Natural killer cell treated with Interleukin-12 subunit alpha and Interleukin-12 subunit beta and Interleukin-15 and Interleukin-18, amount 100 ng/mL, for 72 hours (primary cell): ENCODE measurements around the gene PCGF2. TPM values are rescaled to one million over a fixed set of nuclear protein-coding genes. Genes with fewer than 3 reads are reported as not detected.

Source experiments
- ATAC-seq, 2 donors: fragments of 150-1000 bp; cut with Tn5 transposase in 1 of 2; sonication (Bioruptor Pico), chemical (Tn5 transposase) in 1 of 2; 2 replicates each; pipeline ENCODE4 v1.10.0; 2021
- DNase-seq: peaks from one replicate; pipeline ENCODE4 v3.0.0; 2022; ENCODE audit warnings: low spot score
- H3K27ac Mint-ChIP-seq, 2 donors: 1 replicate in 1 of 2; 2 replicates in 1 of 2; pipeline ENCODE4 v1.8.0; 2022; ENCODE audit warnings: mixed read lengths in 2 of 2, mild to moderate bottlenecking in 1 of 2, moderate library complexity in 1 of 2
- H3K27me3 Mint-ChIP-seq, 2 donors: 1 replicate in 1 of 2; 2 replicates in 1 of 2; pipeline ENCODE4 v1.8.0; 2022; ENCODE audit warnings: mixed read lengths in 2 of 2
- H3K36me3 Mint-ChIP-seq: one replicate; pipeline ENCODE4 v1.8.0; 2022; ENCODE audit warnings: mixed read lengths
- H3K4me1 Mint-ChIP-seq, 2 donors: 1 replicate in 1 of 2; 2 replicates in 1 of 2; pipeline ENCODE4 v1.8.0; 2022; ENCODE audit warnings: low read depth in 2 of 2, mixed read lengths in 2 of 2, mild to moderate bottlenecking in 1 of 2
- H3K4me3 Mint-ChIP-seq: one replicate; pipeline ENCODE4 v1.8.0; 2022; ENCODE audit warnings: mixed read lengths
- H3K9me3 Mint-ChIP-seq: 2 replicates; pipeline ENCODE4 v1.8.0; 2022; ENCODE audit warnings: mixed read lengths
- total RNA-seq, 2 donors: library from RNA; stranded (reverse); gene quantifications; one replicate each; pipeline ENCODE4 v1.2.3, GENCODE V29; 2022

PCGF2 gene
- total RNA-seq, 2 donors from 2014 or later: not detected

GRCh38 chr17:38738007-38738662 lies 10.0 kb downstream of the PCGF2 start:
- H3K4me3 Mint-ChIP-seq: no peak overlapping the region
- no peaks in the 10 kb centered on the region for H3K9me3 Mint-ChIP-seq
- H3K27me3 Mint-ChIP-seq: no peaks in the 10 kb centered on the region
- H3K36me3 Mint-ChIP-seq: no peaks in the 10 kb centered on the region
- ATAC-seq (no peak), DNase-seq (no peak)
- no peak overlapping the region for H3K27ac Mint-ChIP-seq
- peaks cover 20 to 22% of the 10 kb centered on the region in 2 donors for H3K4me1 Mint-ChIP-seq

- peak overlapping the region in 1 of 2 donors; percentile 41 for H3K27ac Mint-ChIP-seq
- peak; percentile 31 to 41 for ATAC-seq
- no peaks in the 10 kb centered on the region for H3K27me3 Mint-ChIP-seq
- H3K36me3 Mint-ChIP-seq: no peaks in the 10 kb centered on the region
- H3K9me3 Mint-ChIP-seq: no peaks in the 10 kb centered on the region
- H3K4me1 Mint-ChIP-seq: peaks cover 41 to 42% of the 10 kb centered on the region in 2 donors
- DNase-seq: peak; percentile 80
- no peak overlapping the region for H3K4me3 Mint-ChIP-seq
Observed at GRCh38 chr17:38735161-38735997, 12.8 kb downstream of the PCGF2 start.

- Mint-ChIP-seq H3K4me3 (no peak overlapping the region), H3K9me3 (no peaks in the 10 kb centered on the region), H3K27ac (peak overlapping the region; percentile 37 to 64), H3K27me3 (no peaks in the 10 kb centered on the region), H3K36me3 (no peaks in the 10 kb centered on the region), H3K4me1 (peaks cover 45 to 47% of the 10 kb centered on the region in 2 donors)
- no peak for DNase-seq
- no peak for ATAC-seq
Observed at GRCh38 chr17:38733982-38734973, 13.9 kb downstream of the PCGF2 start.

GRCh38 chr17:38733282-38733981 lies 14.7 kb downstream of the PCGF2 start:
- no peaks in the 10 kb centered on the region for H3K9me3 Mint-ChIP-seq
- no peaks in the 10 kb centered on the region for H3K27me3 Mint-ChIP-seq
- no peaks in the 10 kb centered on the region for H3K36me3 Mint-ChIP-seq
- peak overlapping the region; percentile 64 to 96 for H3K27ac Mint-ChIP-seq
- peak overlapping the region; percentile 30 for H3K4me3 Mint-ChIP-seq
- ATAC-seq (no peak), DNase-seq (no peak)
- H3K4me1 Mint-ChIP-seq: peaks cover 53 to 56% of the 10 kb centered on the region in 2 donors

GRCh38 chr17:38732376-38733281 lies 15.5 kb downstream of the PCGF2 start:
- no peak for DNase-seq
- Mint-ChIP-seq H3K36me3 (no peaks in the 10 kb centered on the region), H3K4me3 (peak overlapping the region; percentile 99), H3K4me1 (peaks cover 61 to 64% of the 10 kb centered on the region in 2 donors), H3K27ac (peak overlapping the region; percentile 86 to 96), H3K27me3 (no peaks in the 10 kb centered on the region), H3K9me3 (no peaks in the 10 kb centered on the region)
- ATAC-seq: no peak

GRCh38 chr17:38731526-38732294 lies 16.4 kb downstream of the PCGF2 start:
- no peak for ATAC-seq
- Mint-ChIP-seq H3K4me3 (peak overlapping the region; percentile 99), H3K4me1 (peaks cover 64 to 72% of the 10 kb centered on the region in 2 donors), H3K36me3 (no peaks in the 10 kb centered on the region), H3K27me3 (no peaks in the 10 kb centered on the region), H3K9me3 (no peaks in the 10 kb centered on the region), H3K27ac (peak overlapping the region; percentile 86 to 96)
- no peak for DNase-seq

GRCh38 chr17:38730526-38731379 lies 17.4 kb downstream of the PCGF2 start:
- no peaks in the 10 kb centered on the region for H3K36me3 Mint-ChIP-seq
- ATAC-seq: no peak
- H3K4me3 Mint-ChIP-seq: peak overlapping the region; percentile 99
- H3K27me3 Mint-ChIP-seq: no peaks in the 10 kb centered on the region
- no peaks in the 10 kb centered on the region for H3K9me3 Mint-ChIP-seq
- no peak for DNase-seq
- peak overlapping the region; percentile 94 to 96 for H3K27ac Mint-ChIP-seq
- H3K4me1 Mint-ChIP-seq: peaks cover 68 to 78% of the 10 kb centered on the region in 2 donors

GRCh38 chr17:38729886-38730525 lies 18.1 kb downstream of the PCGF2 start, which contains the start of gene CISD3:
CISD3 (plus strand) TSS chr17:38730341; CDS start chr17:38730359, 18 bp downstream.
- peak; percentile 94 for DNase-seq
- no peaks in the 10 kb centered on the region for H3K9me3 Mint-ChIP-seq
- no peaks in the 10 kb centered on the region for H3K36me3 Mint-ChIP-seq
- peak; percentile 89 to 90 for ATAC-seq
- H3K4me3 Mint-ChIP-seq: peak within 1 kb of the TSS; percentile 99
- peak within 1 kb of the TSS; percentile 96 to 98 for H3K27ac Mint-ChIP-seq
- no peaks in the 10 kb centered on the region for H3K27me3 Mint-ChIP-seq
- peaks cover 68 to 79% of the 10 kb centered on the region in 2 donors for H3K4me1 Mint-ChIP-seq

- peak overlapping the region; percentile 94 to 98 for H3K27ac Mint-ChIP-seq
- peak overlapping the region; percentile 83 for H3K4me3 Mint-ChIP-seq
- H3K4me1 Mint-ChIP-seq: peaks cover 65 to 79% of the 10 kb centered on the region in 2 donors
- DNase-seq (no peak), ATAC-seq (no peak)
- no peaks in the 10 kb centered on the region for H3K27me3 Mint-ChIP-seq
- no peaks in the 10 kb centered on the region for H3K9me3 Mint-ChIP-seq
- H3K36me3 Mint-ChIP-seq: no peaks in the 10 kb centered on the region
Observed at GRCh38 chr17:38729368-38729885, 18.7 kb downstream of the PCGF2 start.

- H3K27ac Mint-ChIP-seq: peak overlapping the region; percentile 94 to 98
- no peaks in the 10 kb centered on the region for H3K27me3 Mint-ChIP-seq
- ATAC-seq (peak; percentile 60 to 65), DNase-seq (peak; percentile 89)
- no peaks in the 10 kb centered on the region for H3K9me3 Mint-ChIP-seq
- H3K4me1 Mint-ChIP-seq: peaks cover 59 to 74% of the 10 kb centered on the region in 2 donors
- H3K4me3 Mint-ChIP-seq: peak overlapping the region; percentile 83
- H3K36me3 Mint-ChIP-seq: no peaks in the 10 kb centered on the region
Observed at GRCh38 chr17:38728290-38728831, 19.8 kb downstream of the PCGF2 start.
